Kidney epithelial cell (primary cell): ENCODE measurements around the gene USH1C. TPM values are rescaled to one million over a fixed set of nuclear protein-coding genes. Genes with fewer than 3 reads are reported as not detected.

Experiments used
- DNase-seq: peaks from one replicate; pipeline ENCODE4 v3.0.0-alpha.2; 2010; ENCODE audit warnings: low read depth
- H3K27me3 ChIP-seq: 2 replicates; pipeline ENCODE4 v1.6.0; 2011; ENCODE audit warnings: low read length; ENCODE audit not compliant: control insufficient read depth, insufficient read depth
- H3K36me3 ChIP-seq: 2 replicates; pipeline ENCODE4 v1.5.1; 2011; ENCODE audit warnings: low read length; ENCODE audit not compliant: control insufficient read depth, insufficient read depth
- H3K4me3 ChIP-seq: 2 replicates; pipeline ENCODE4 v1.5.1; 2011; ENCODE audit warnings: low read depth, mild to moderate bottlenecking, control low read depth, low read length
- total RNA-seq: library from RNA; depleted of rRNA; stranded (reverse); fragments of >200 nt; gene quantifications from 2 replicates; pipeline ENCODE4 v1.2.3, GENCODE V29; 2015
- TF ChIP-seq, protein P1 (sequence below): IDR thresholded peaks from 2 replicates; pipeline ENCODE4 v1.5.1; 2011; ENCODE audit warnings: mild to moderate bottlenecking, moderate library complexity, low read length, control low read depth, inconsistent platforms; ENCODE audit not compliant: insufficient read depth, poor library complexity, severe bottlenecking

The USH1C gene
- total RNA-seq, 1 donor from 2014 or later: 1.8 TPM

DNA sequence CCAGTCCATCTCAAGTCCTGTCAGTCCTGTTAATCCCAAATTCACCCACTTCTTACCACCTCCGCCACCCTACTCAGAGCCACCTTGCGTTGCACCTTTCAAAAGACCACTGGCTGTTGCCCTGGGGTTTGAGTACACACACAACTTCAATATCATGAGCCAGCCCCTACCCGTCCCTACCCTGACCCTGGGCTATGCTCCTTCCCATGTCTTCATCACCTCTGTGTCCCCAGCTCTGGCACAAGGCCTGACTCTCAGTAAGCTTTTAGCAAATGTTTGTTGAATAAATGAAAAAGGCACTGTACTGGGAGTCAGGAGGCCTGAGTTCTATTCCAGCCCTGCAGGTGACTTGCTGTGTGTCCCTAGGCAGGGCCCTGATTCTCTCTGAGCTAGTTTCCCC is 29.3 kb upstream of the USH1C start:
- peaks cover 5% of the 10 kb centered on the region for H3K27me3 ChIP-seq
- no peak for DNase-seq
- no peaks in the 10 kb centered on the region for H3K36me3 ChIP-seq
- H3K4me3 ChIP-seq: no peak overlapping the region
- TF ChIP-seq, protein P1, sequence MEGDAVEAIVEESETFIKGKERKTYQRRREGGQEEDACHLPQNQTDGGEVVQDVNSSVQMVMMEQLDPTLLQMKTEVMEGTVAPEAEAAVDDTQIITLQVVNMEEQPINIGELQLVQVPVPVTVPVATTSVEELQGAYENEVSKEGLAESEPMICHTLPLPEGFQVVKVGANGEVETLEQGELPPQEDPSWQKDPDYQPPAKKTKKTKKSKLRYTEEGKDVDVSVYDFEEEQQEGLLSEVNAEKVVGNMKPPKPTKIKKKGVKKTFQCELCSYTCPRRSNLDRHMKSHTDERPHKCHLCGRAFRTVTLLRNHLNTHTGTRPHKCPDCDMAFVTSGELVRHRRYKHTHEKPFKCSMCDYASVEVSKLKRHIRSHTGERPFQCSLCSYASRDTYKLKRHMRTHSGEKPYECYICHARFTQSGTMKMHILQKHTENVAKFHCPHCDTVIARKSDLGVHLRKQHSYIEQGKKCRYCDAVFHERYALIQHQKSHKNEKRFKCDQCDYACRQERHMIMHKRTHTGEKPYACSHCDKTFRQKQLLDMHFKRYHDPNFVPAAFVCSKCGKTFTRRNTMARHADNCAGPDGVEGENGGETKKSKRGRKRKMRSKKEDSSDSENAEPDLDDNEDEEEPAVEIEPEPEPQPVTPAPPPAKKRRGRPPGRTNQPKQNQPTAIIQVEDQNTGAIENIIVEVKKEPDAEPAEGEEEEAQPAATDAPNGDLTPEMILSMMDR: no peak

DNA sequence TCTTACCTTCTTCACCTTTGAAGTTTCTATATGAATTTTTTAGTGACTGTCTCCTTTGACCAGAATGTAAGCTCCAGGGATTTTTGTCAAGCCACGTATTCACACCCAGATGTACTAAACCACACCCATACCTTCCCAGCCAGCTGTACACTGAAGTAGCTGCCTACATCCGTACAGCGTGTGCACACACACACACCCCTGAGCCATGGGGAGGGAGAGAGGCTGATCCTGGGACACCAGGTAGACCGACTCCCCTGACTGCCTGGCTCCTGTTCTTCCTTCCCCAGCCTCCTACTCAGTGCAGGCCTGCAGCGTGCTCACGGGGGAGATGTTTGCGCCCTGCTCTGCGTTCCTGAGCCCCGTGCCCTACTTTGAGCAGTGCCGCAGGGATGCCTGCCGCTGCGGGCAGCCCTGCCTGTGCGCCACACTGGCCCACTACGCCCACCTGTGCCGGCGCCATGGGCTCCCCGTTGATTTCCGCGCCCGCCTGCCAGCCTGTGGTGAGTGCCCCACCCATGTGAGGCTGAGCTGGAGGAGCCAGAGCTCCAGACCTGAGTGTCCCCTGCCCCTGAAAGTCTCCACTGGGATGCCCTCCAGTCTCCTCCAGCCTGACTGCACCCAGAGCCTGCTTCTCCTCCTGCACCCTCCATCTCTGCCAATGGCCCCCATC is 28.7 kb upstream of the USH1C start:
- Histone ChIP-seq H3K36me3 (no peaks in the 10 kb centered on the region), H3K4me3 (no peak overlapping the region), H3K27me3 (peaks cover 5% of the 10 kb centered on the region)
- DNase-seq: no peak
- TF ChIP-seq, protein P1: no peak

DNA sequence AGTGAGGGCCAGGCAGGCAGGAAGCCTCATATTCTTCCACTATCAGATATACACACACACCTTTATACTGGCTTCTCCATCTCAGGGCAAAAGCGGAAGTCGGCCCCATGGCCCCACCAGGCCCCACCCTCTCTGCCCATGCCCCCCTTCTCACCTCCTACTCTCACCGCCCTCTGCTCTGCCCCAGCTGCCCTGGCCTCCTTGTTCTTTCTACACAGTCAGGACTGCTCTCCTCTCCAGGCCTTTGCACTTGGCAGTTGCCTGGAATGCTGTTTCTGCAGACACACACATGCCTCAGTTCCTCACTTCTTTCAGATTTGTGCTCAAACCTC is 28.1 kb upstream of the USH1C start:
- TF ChIP-seq, protein P1: no peak
- H3K4me3 ChIP-seq: no peak overlapping the region
- H3K27me3 ChIP-seq: peaks cover 5% of the 10 kb centered on the region
- no peak for DNase-seq
- H3K36me3 ChIP-seq: no peaks in the 10 kb centered on the region

DNA sequence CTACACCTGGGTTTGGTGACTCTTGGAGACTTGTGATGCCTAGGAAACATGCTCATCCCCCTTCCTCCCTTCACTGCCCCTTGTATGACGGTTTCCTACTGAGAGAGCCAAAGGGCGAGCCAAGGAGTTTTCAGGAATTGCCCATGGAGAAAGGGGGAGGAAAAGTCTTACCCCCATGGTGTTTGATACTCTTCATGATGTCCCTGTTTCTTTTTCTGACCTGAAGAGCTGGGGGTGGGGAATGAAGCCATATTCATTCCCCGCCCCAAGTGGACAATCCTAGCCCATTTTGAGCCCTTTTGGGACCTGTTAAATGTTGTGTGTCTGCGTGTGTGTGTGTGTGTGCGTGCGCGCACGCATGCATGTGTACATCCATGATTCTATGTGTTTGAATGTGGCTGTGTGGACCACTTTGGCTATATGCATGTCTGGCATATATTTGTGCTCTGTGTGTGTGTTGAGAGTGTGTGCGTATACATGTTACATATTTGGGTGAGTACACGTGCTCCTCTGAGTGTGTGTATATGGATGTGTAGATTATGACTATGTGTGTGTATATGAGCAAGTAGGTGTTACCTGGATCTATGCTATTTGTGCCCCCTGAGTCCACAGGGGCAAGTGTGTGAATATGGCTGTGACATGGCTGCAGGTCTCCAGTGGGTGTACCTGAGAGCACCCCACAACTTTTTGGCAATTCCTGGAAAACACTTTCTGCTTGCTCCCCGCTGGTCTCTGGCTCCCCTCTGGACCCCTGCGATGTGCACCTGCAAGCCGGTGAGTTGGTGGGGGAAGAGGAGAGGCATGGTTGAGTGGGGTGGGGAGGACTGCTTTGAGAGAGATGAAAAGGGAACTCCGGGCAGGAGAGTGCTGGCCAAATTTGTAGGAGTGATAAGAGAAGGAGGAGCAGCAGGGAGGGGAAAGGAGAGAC is 27.5 kb upstream of the USH1C start:
- Histone ChIP-seq H3K27me3 (peaks cover 5% of the 10 kb centered on the region), H3K4me3 (no peak overlapping the region), H3K36me3 (no peaks in the 10 kb centered on the region)
- TF ChIP-seq, protein P1: no peak
- no peak for DNase-seq

DNA sequence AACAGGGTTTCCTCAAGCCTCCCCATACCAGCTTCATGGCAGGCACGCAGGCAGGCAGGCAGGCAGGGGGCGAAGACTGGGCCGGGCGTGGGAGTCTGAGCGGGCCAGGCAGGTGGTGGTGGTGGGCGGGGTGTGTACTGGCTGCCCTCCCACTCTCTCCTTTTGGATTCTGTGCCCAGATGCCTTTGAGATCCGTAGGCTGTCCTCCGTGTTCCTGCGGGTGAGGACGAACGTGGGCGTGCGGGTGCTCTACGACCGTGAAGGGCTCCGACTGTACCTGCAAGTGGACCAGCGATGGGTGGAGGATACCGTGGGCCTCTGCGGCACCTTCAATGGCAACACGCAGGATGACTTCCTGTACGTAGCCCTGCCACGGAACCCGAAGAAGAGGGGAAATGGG is 25.8 kb upstream of the USH1C start:
- TF ChIP-seq, protein P1: no peak
- H3K27me3 ChIP-seq: peaks cover 5% of the 10 kb centered on the region
- H3K4me3 ChIP-seq: no peak overlapping the region
- no peak for DNase-seq
- no peaks in the 10 kb centered on the region for H3K36me3 ChIP-seq
